B cell (primary cell): Measurements from ENCODE around the gene CBX3. TPM values are rescaled to one million over a fixed set of nuclear protein-coding genes. Genes with fewer than 3 reads are reported as not detected.

Experiments used
- ATAC-seq: fragments of 200-7000 bp; cut with Tn5 transposase; one replicate; pipeline ENCODE4 v1.10.0; 2021; ENCODE audit warnings: low read depth, mild to moderate bottlenecking, moderate number of reproducible peaks, moderate library complexity
- CTCF ChIA-PET: fragments of 350-600 bp; sonication (Branson Sonifier 250); formaldehyde crosslinking; loops from one replicate; lab custom pipeline; 2021; ENCODE audit warnings: antibody characterized with exemption, inconsistent platforms; lab: Charles Lee
- POLR2A ChIA-PET: fragments of 350-600 bp; sonication (Branson Sonifier 250); formaldehyde crosslinking; loops from one replicate; lab custom pipeline; 2021; ENCODE audit warnings: antibody characterized with exemption; lab: Charles Lee
- DNase-seq: peaks from one replicate; pipeline ENCODE4 v3.0.0; 2013
- H2AFZ ChIP-seq: 2 replicates; pipeline ENCODE4 v1.6.1; 2012; ENCODE audit warnings: mild to moderate bottlenecking, low read depth, low read length; ENCODE audit not compliant: insufficient read depth, poor library complexity, severe bottlenecking
- H3K27ac ChIP-seq, 2 donors: 1 replicate in 1 of 2; 2 replicates in 1 of 2; pipeline ENCODE4 v1.5.1; 2012 to 2013; ENCODE audit warnings: low read length in 2 of 2, mild to moderate bottlenecking in 2 of 2, moderate library complexity in 1 of 2
- H3K27me3 ChIP-seq, 4 experiments: fragments of 200-600 bp in 1 of 4; sonication (generic) in 1 of 4; replicated peaks in 1 of 4; 1 replicate in 2 of 4; 2 replicates in 2 of 4; pipeline versions ENCODE4 v1.6.1 to v1.7.0; 2013 to 2016; ENCODE audit warnings: low read length in 3 of 4, mild to moderate bottlenecking in 2 of 4, mixed read lengths in 1 of 4, moderate library complexity in 1 of 4; ENCODE audit not compliant: insufficient read depth in 4 of 4, control insufficient read depth in 3 of 4; ENCODE audit errors: control extremely low read depth in 1 of 4
- H3K36me3 ChIP-seq, 2 experiments: replicated peaks in 1 of 2; 1 replicate in 1 of 2; 2 replicates in 1 of 2; pipeline versions ENCODE4 v1.6.1 to v1.7.1; 2013; ENCODE audit warnings: low read length in 1 of 2; ENCODE audit not compliant: insufficient read depth in 2 of 2, control insufficient read depth in 1 of 2; ENCODE audit errors: control extremely low read depth in 1 of 2, extremely low read depth in 1 of 2
- H3K4me1 ChIP-seq, 2 donors: fragments of 200-600 bp in 1 of 2; sonication (generic) in 1 of 2; 1 replicate in 1 of 2; 2 replicates in 1 of 2; pipeline versions ENCODE4 v1.5.1 to v1.6.1; 2013 to 2017; ENCODE audit warnings: low read length in 2 of 2; ENCODE audit not compliant: control insufficient read depth in 2 of 2, insufficient read depth in 2 of 2
- H3K4me2 ChIP-seq: replicated peaks from 2 replicates; pipeline ENCODE3; 2012; ENCODE audit warnings: mild to moderate bottlenecking, low read depth, low read length; ENCODE audit not compliant: poor library complexity, severe bottlenecking
- H3K4me3 ChIP-seq, 5 experiments: fragments of 200-600 bp in 1 of 5; sonication (generic) in 1 of 5; 1 replicate in 3 of 5; 2 replicates in 2 of 5; pipeline versions ENCODE4 v1.5.1 to v1.7.0; 2011 to 2016; ENCODE audit warnings: low read length in 4 of 5, mild to moderate bottlenecking in 4 of 5, low read depth in 2 of 5, control low read depth in 1 of 5, moderate library complexity in 1 of 5; ENCODE audit not compliant: insufficient read depth in 1 of 5; ENCODE audit errors: control extremely low read depth in 1 of 5, extremely low read depth in 1 of 5
- H3K79me2 ChIP-seq: fragments of 200-600 bp; sonication (generic); one replicate; pipeline ENCODE4 v1.6.0; 2016; ENCODE audit warnings: low read length; ENCODE audit not compliant: control insufficient read depth, insufficient read depth
- H3K9ac ChIP-seq: fragments of 200-600 bp; sonication (generic); 2 replicates; pipeline ENCODE4 v1.6.1; 2017; ENCODE audit warnings: mild to moderate bottlenecking, low read length, moderate library complexity
- H3K9me3 ChIP-seq, 3 donors: one replicate each; pipeline versions ENCODE4 v1.6.1 to v1.7.1; 2013; ENCODE audit warnings: low read length in 2 of 3; ENCODE audit not compliant: control insufficient read depth in 2 of 3, insufficient read depth in 1 of 3; ENCODE audit errors: control extremely low read depth in 1 of 3
- H4K20me1 ChIP-seq: 2 replicates; pipeline ENCODE4 v1.6.0; 2012; ENCODE audit warnings: mild to moderate bottlenecking, low read length; ENCODE audit not compliant: insufficient read depth, control insufficient read depth, poor library complexity, severe bottlenecking
- H3K27ac Mint-ChIP-seq: one replicate; pipeline ENCODE4 v1.8.0; 2021; ENCODE audit warnings: mixed read lengths
- H3K27me3 Mint-ChIP-seq: one replicate; pipeline ENCODE4 v1.8.0; 2021; ENCODE audit warnings: mixed read lengths
- H3K4me1 Mint-ChIP-seq: one replicate; pipeline ENCODE4 v1.8.0; 2021; ENCODE audit warnings: mixed read lengths
- H3K4me3 Mint-ChIP-seq: one replicate; pipeline ENCODE4 v1.8.0; 2021; ENCODE audit warnings: mixed read lengths
- H3K9me3 Mint-ChIP-seq: one replicate; pipeline ENCODE4 v1.8.0; 2022; ENCODE audit warnings: mixed read lengths; ENCODE audit not compliant: insufficient read depth
- CTCF ChIP-seq: fragments of 200-600 bp; IDR thresholded peaks from one replicate; pipeline ENCODE4 v1.8.0; 2022; ENCODE audit warnings: antibody characterized with exemption, mild to moderate bottlenecking
- EZH2 ChIP-seq: IDR thresholded peaks from 2 replicates; pipeline ENCODE4 v1.6.1; 2012; ENCODE audit warnings: borderline replicate concordance, low read depth, mild to moderate bottlenecking, moderate library complexity, low read length; ENCODE audit not compliant: insufficient read depth, poor library complexity, severe bottlenecking
- WGBS: methylation state at CpG from one replicate; pipeline ENCODE4 v1.1.5; 2013; ENCODE audit warnings: missing lambda C conversion rate; ENCODE audit not compliant: insufficient coverage; 5-methylcytosine and 5-hydroxymethylcytosine counted together
- intact Hi-C: fragments of 100-400 bp; cut with micrococcal nuclease; formaldehyde crosslinking; loops from one replicate; pipeline ENCODE4 v1.10.0; 2022
- polyA plus RNA-seq: library from polyadenylated mRNA; depleted of rRNA; stranded (reverse); fragments of >200 nt; gene quantifications from 2 replicates; pipeline ENCODE4 v1.2.3, GENCODE V29; 2012
- total RNA-seq, 2 donors: library from RNA; stranded (reverse); fragments of 120-200 nt in 1 of 2; gene quantifications; 1 replicate in 1 of 2; 2 replicates in 1 of 2; pipeline versions ENCODE4 v1.2.3 to v1.2.4, GENCODE V29; 2013 to 2022

Gene CBX3
- total and polyA plus RNA-seq, 2 donors (not counting 1 experiment from before 2014, with no cell fraction given), result 43.9 to 126 TPM

GRCh38 chr7:26165950-26166683 is 35.4 kb upstream of the CBX3 start:
- POLR2A ChIA-PET, result interaction anchor here (0.6 kb wide), 1 partner anchor 179 kb away, joined by 7 read pairs; no protein-coding TSS in a partner anchor
- no peaks in the 10 kb centered on the region for H3K79me2 ChIP-seq
- H2AFZ ChIP-seq, result no peak overlapping the region
- H3K9me3 ChIP-seq, result no peaks in the 10 kb centered on the region
- H3K4me2 ChIP-seq, result no peak overlapping the region
- Mint-ChIP-seq H3K27me3 (no peaks in the 10 kb centered on the region), H3K27ac (no peak overlapping the region), H3K4me3 (no peak overlapping the region), H3K4me1 (peaks cover 7% of the 10 kb centered on the region), H3K9me3 (no peaks in the 10 kb centered on the region)
- no peaks in the 10 kb centered on the region for H3K27me3 ChIP-seq
- ATAC-seq, result no peak
- intact Hi-C loops, result no loop called here
- H3K27ac ChIP-seq, result no peak overlapping the region
- DNase-seq, result no peak
- H3K36me3 ChIP-seq, result peaks cover 0 to 6% of the 10 kb centered on the region in 2 experiments
- no peaks in the 10 kb centered on the region for H4K20me1 ChIP-seq
- 97% methylated on average over 8 of the region's 9 CpGs for WGBS
- H3K4me1 ChIP-seq, result peaks cover 0 to 7% of the 10 kb centered on the region in 2 donors
- no peak overlapping the region for H3K9ac ChIP-seq
- TF ChIP-seq CTCF, result no peak
- TF ChIP-seq EZH2, result no peak
- CTCF ChIA-PET, result interaction anchor here (0.9 to 1.6 kb wide), 5 partner anchors 25 to 203 kb away, joined by 3 to 5 read pairs (median 3); no protein-coding TSS in a partner anchor
- H3K4me3 ChIP-seq, result no peak overlapping the region

- Mint-ChIP-seq H3K27ac (no peak overlapping the region), H3K27me3 (no peaks in the 10 kb centered on the region), H3K4me1 (peaks cover 7% of the 10 kb centered on the region), H3K9me3 (no peaks in the 10 kb centered on the region), H3K4me3 (no peak overlapping the region)
- Histone ChIP-seq H3K4me1 (peaks cover 0 to 7% of the 10 kb centered on the region in 2 donors), H3K4me2 (no peak overlapping the region), H3K9me3 (no peaks in the 10 kb centered on the region), H3K27me3 (no peaks in the 10 kb centered on the region), H3K36me3 (peaks cover 0 to 6% of the 10 kb centered on the region in 2 experiments), H3K9ac (no peak overlapping the region), H2AFZ (no peak overlapping the region), H3K79me2 (no peaks in the 10 kb centered on the region), H4K20me1 (no peaks in the 10 kb centered on the region), H3K4me3 (no peak overlapping the region), H3K27ac (no peak overlapping the region)
- DNase-seq (no peak), ATAC-seq (no peak)
- WGBS, result 75% methylated on average over 3 of the region's 5 CpGs
- CTCF ChIA-PET, result interaction anchor here (0.9 to 1.6 kb wide), 6 partner anchors 30 to 274 kb away, joined by 3 to 5 read pairs (median 3); no protein-coding TSS in a partner anchor
- no peak for TF ChIP-seq EZH2
- no peak for TF ChIP-seq CTCF
- intact Hi-C loops, result no loop called here
- POLR2A ChIA-PET, result no interaction called here
These were observed 34.8 kb upstream of the CBX3 start for GRCh38 chr7:26166684-26167266.
